CD1c-positive myeloid dendritic cell (primary cell): ENCODE results near the gene CPB2.

Experiments
- DNase-seq: peaks from one replicate; pipeline ENCODE4 v3.0.0-alpha.2; 2016; ENCODE audit errors: extremely low spot score

Gene CPB2

GRCh38 chr13:46051968-46052318 lies 52.9 kb downstream of the CPB2 start:
- no peak for DNase-seq

- DNase-seq = no peak
These were observed 54.1 kb downstream of the CPB2 start for GRCh38 chr13:46050771-46051170.

- DNase-seq = no peak
These were observed 59.4 kb downstream of the CPB2 start for GRCh38 chr13:46045424-46045823.

- no peak for DNase-seq
These were observed 61.2 kb downstream of the CPB2 start for GRCh38 chr13:46043647-46044046.

GRCh38 chr13:46041419-46041839 lies 63.4 kb downstream of the CPB2 start:
- DNase-seq = no peak

- no peak for DNase-seq
These were observed 64.1 kb downstream of the CPB2 start for GRCh38 chr13:46040763-46041162.

- DNase-seq = no peak
These were observed 65.2 kb downstream of the CPB2 start for GRCh38 chr13:46039411-46040182.

GRCh38 chr13:46038296-46038695 lies 66.5 kb downstream of the CPB2 start:
- DNase-seq = no peak

GRCh38 chr13:46035066-46035465 lies 69.8 kb downstream of the CPB2 start:
- no peak for DNase-seq

- no peak for DNase-seq
These were observed 72.5 kb downstream of the CPB2 start for GRCh38 chr13:46032341-46032740.

GRCh38 chr13:46031581-46032263 lies 73.1 kb downstream of the CPB2 start:
- no peak for DNase-seq

- DNase-seq = no peak
These were observed 79.7 kb downstream of the CPB2 start for GRCh38 chr13:46025157-46025556.

- no peak for DNase-seq
These were observed 82.4 kb downstream of the CPB2 start for GRCh38 chr13:46022481-46022880.

GRCh38 chr13:46016216-46016615 lies 88.6 kb downstream of the CPB2 start:
- no peak for DNase-seq

GRCh38 chr13:46015366-46015765 lies 89.5 kb downstream of the CPB2 start:
- peak; percentile 23 for DNase-seq

GRCh38 chr13:46012404-46012803 lies 92.4 kb downstream of the CPB2 start:
- DNase-seq = no peak

- DNase-seq = no peak
These were observed 94.7 kb downstream of the CPB2 start for GRCh38 chr13:46010148-46010547.

GRCh38 chr13:46008631-46009030 lies 96.2 kb downstream of the CPB2 start:
- no peak for DNase-seq

- DNase-seq = no peak
These were observed 98.0 kb downstream of the CPB2 start for GRCh38 chr13:46006688-46007452.

GRCh38 chr13:46004491-46004890 lies 100.3 kb downstream of the CPB2 start:
- no peak for DNase-seq
